ENCODE measurements around the gene EML2. TPM values are rescaled to one million over a fixed set of nuclear protein-coding genes. Genes with fewer than 3 reads are reported as not detected.
A peak's percentile ranks its signal among the peaks of the same experiment; 100 is the strongest.

EML2 gene
- total RNA-seq, 1 experiment from 2014 or later: 33.9 TPM

- peak overlapping the region; percentile 88 for H3K4me3 Mint-ChIP-seq (ENCODE audit: unreplicated experiment)
- ChIA-PET POLR2A (interaction anchor here (0.6 to 4.5 kb wide), 22 partner anchors 8 to 1321 kb away, joined by 3 to 54 read pairs (median 6); partner anchors contain the start of genes EML2, FBXO46, GIPR and IRF2BP1), CTCF (interaction anchor here (0.5 to 3.1 kb wide), 27 partner anchors 8 to 238 kb away, joined by 3 to 50 read pairs (median 5); partner anchors contain the start of genes EML2, GIPR, OPA3 and QPCTL)
- peak; percentile 31 to 54 for TF ChIP-seq CTCF (IDR thresholded peaks at IDR 0.05; ENCODE audit: insufficient read depth in 1 of 2, low read depth in 1 of 2, low read length in 1 of 2, severe bottlenecking in 1 of 2, unreplicated experiment in 1 of 2)
- peaks cover 16% of the 10 kb centered on the region for H3K4me1 ChIP-seq
- H3K27me3 Mint-ChIP-seq (ENCODE audit: insufficient read depth, unreplicated experiment): no peaks in the 10 kb centered on the region
- no peaks in the 10 kb centered on the region for H3K27me3 ChIP-seq (replicated peaks; ENCODE audit: control insufficient read depth, insufficient read depth, low read length)
- intact Hi-C loops (cut with micrococcal nuclease; ENCODE audit: unreplicated experiment): loop anchor here (1.0 kb wide), 2 partner anchors 8 to 15 kb away; partner anchors contain the start of gene QPCTL
- no peaks in the 10 kb centered on the region for H3K9me3 Mint-ChIP-seq (ENCODE audit: unreplicated experiment)
- H3K36me3 Mint-ChIP-seq (ENCODE audit: insufficient read depth, unreplicated experiment): peaks cover 25% of the 10 kb centered on the region
- H3K4me3 ChIP-seq (ENCODE audit: low read depth, low read length): peak overlapping the region; percentile 47
- peaks cover 12% of the 10 kb centered on the region for H3K4me1 Mint-ChIP-seq (ENCODE audit: low read depth, unreplicated experiment)
- no peaks in the 10 kb centered on the region for H3K36me3 ChIP-seq (ENCODE audit: control insufficient read depth, insufficient read depth, low read length)
- BruUV-seq (replicated peaks): TSS peak; percentile 86
- DNase-seq: peak; percentile 96 to 100
- no peaks in the 10 kb centered on the region for H3K9me3 ChIP-seq
- peak overlapping the region; percentile 88 for H3K27ac Mint-ChIP-seq (ENCODE audit: unreplicated experiment)
These were observed 38.4 kb upstream of the EML2 start for GRCh38 chr19:45677351-45678230.

GRCh38 chr19:45676851-45677263 lies 37.7 kb upstream of the EML2 start:
- Histone ChIP-seq H3K4me3 (ENCODE audit: low read depth, low read length) (peak overlapping the region; percentile 47), H3K9me3 (no peaks in the 10 kb centered on the region), H3K27me3 (replicated peaks; ENCODE audit: control insufficient read depth, insufficient read depth, low read length) (no peaks in the 10 kb centered on the region), H3K4me1 (peaks cover 14% of the 10 kb centered on the region), H3K36me3 (ENCODE audit: control insufficient read depth, insufficient read depth, low read length) (no peaks in the 10 kb centered on the region)
- Mint-ChIP-seq H3K9me3 (ENCODE audit: unreplicated experiment) (no peaks in the 10 kb centered on the region), H3K4me3 (ENCODE audit: unreplicated experiment) (peak overlapping the region; percentile 88), H3K27me3 (ENCODE audit: insufficient read depth, unreplicated experiment) (no peaks in the 10 kb centered on the region), H3K4me1 (ENCODE audit: low read depth, unreplicated experiment) (peaks cover 9% of the 10 kb centered on the region), H3K36me3 (ENCODE audit: insufficient read depth, unreplicated experiment) (peaks cover 21% of the 10 kb centered on the region), H3K27ac (ENCODE audit: unreplicated experiment) (peak overlapping the region; percentile 88)
- ChIA-PET POLR2A (interaction anchor here (0.6 to 4.5 kb wide), 17 partner anchors 8 to 1322 kb away, joined by 3 to 54 read pairs (median 8); partner anchors contain the start of genes FBXO46, GIPR, IRF2BP1 and OPA3), CTCF (interaction anchor here (0.6 to 3.1 kb wide), 21 partner anchors 8 to 238 kb away, joined by 3 to 50 read pairs (median 5); partner anchors contain the start of genes EML2, OPA3, QPCTL and SIX5)
- intact Hi-C loops (cut with micrococcal nuclease; ENCODE audit: unreplicated experiment): loop anchor here (1.0 kb wide), 2 partner anchors 8 to 15 kb away; partner anchors contain the start of gene QPCTL
- no TSS peak for BruUV-seq (replicated peaks)
- DNase-seq: no peak
- TF ChIP-seq CTCF (IDR thresholded peaks at IDR 0.05; ENCODE audit: insufficient read depth in 1 of 2, low read depth in 1 of 2, low read length in 1 of 2, severe bottlenecking in 1 of 2, unreplicated experiment in 1 of 2): no peak

GRCh38 chr19:45674946-45675345 lies 35.7 kb upstream of the EML2 start:
- Mint-ChIP-seq H3K9me3 (ENCODE audit: unreplicated experiment) (no peaks in the 10 kb centered on the region), H3K36me3 (ENCODE audit: insufficient read depth, unreplicated experiment) (peaks cover 25% of the 10 kb centered on the region), H3K4me1 (ENCODE audit: low read depth, unreplicated experiment) (peaks cover 6% of the 10 kb centered on the region), H3K27ac (ENCODE audit: unreplicated experiment) (no peak overlapping the region), H3K4me3 (ENCODE audit: unreplicated experiment) (no peak overlapping the region), H3K27me3 (ENCODE audit: insufficient read depth, unreplicated experiment) (no peaks in the 10 kb centered on the region)
- H3K27me3 ChIP-seq (replicated peaks; ENCODE audit: control insufficient read depth, insufficient read depth, low read length): no peaks in the 10 kb centered on the region
- no TSS peak for BruUV-seq (replicated peaks)
- H3K4me3 ChIP-seq (ENCODE audit: low read depth, low read length): no peak overlapping the region
- H3K4me1 ChIP-seq: peaks cover 12% of the 10 kb centered on the region
- CTCF ChIA-PET: interaction anchor here (1.0 kb wide), 1 partner anchor 17 kb away, joined by 5 read pairs; the partner anchor contains the start of genes QPCTL and SNRPD2
- H3K9me3 ChIP-seq: no peaks in the 10 kb centered on the region
- POLR2A ChIA-PET: no interaction called here
- no peak for DNase-seq
- intact Hi-C loops (cut with micrococcal nuclease; ENCODE audit: unreplicated experiment): no loop called here
- H3K36me3 ChIP-seq (ENCODE audit: control insufficient read depth, insufficient read depth, low read length): no peaks in the 10 kb centered on the region
- TF ChIP-seq CTCF (IDR thresholded peaks at IDR 0.05; ENCODE audit: insufficient read depth in 1 of 2, low read depth in 1 of 2, low read length in 1 of 2, severe bottlenecking in 1 of 2, unreplicated experiment in 1 of 2): no peak
